Aorta (tissue), 5 donors: ENCODE results near the gene RYK. TPM values are rescaled to one million over a fixed set of nuclear protein-coding genes. Genes with fewer than 3 reads are reported as not detected.

Experiments used
- ATAC-seq: fragments of 200-7000 bp; cut with Tn5 transposase; one replicate; pipeline ENCODE4 v1.9.1; 2022; ENCODE audit warnings: moderate library complexity; ENCODE audit not compliant: low FRiP score
- DNase-seq, 2 donors: peaks; one replicate each; pipeline ENCODE4 v3.0.0-alpha.2; 2020
- H3K27ac ChIP-seq, 2 donors: one replicate each; pipeline ENCODE4 v1.5.1; 2013; ENCODE audit warnings: low read length in 2 of 2, mild to moderate bottlenecking in 2 of 2, moderate library complexity in 2 of 2, control low read depth in 1 of 2, inconsistent platforms in 1 of 2, low read depth in 1 of 2
- H3K27me3 ChIP-seq, 2 donors: one replicate each; pipeline ENCODE4 v1.6.1; 2013; ENCODE audit warnings: control low read depth in 1 of 2, low read length in 1 of 2, mild to moderate bottlenecking in 1 of 2, moderate library complexity in 1 of 2; ENCODE audit not compliant: insufficient read depth in 2 of 2, control insufficient read depth in 1 of 2
- H3K36me3 ChIP-seq, 2 donors: one replicate each; pipeline ENCODE4 v1.6.1; 2013; ENCODE audit warnings: control low read depth in 1 of 2, low read length in 1 of 2, mild to moderate bottlenecking in 1 of 2; ENCODE audit not compliant: insufficient read depth in 2 of 2, control insufficient read depth in 1 of 2
- H3K4me1 ChIP-seq, 2 donors: one replicate each; pipeline ENCODE4 v1.6.1; 2013; ENCODE audit warnings: low read length in 2 of 2, control low read depth in 1 of 2, mild to moderate bottlenecking in 1 of 2, moderate library complexity in 1 of 2; ENCODE audit not compliant: insufficient read depth in 2 of 2, control insufficient read depth in 1 of 2
- H3K4me3 ChIP-seq, 2 donors: one replicate each; pipeline ENCODE4 v1.5.1; 2013; ENCODE audit warnings: low read length in 2 of 2, control low read depth in 1 of 2, mild to moderate bottlenecking in 1 of 2
- H3K9me3 ChIP-seq: one replicate; pipeline ENCODE4 v1.6.1; 2013; ENCODE audit warnings: mild to moderate bottlenecking, low read length; ENCODE audit not compliant: control insufficient read depth
- WGBS, 2 donors: extraction: QIAGEN DNeasy Blood & Tissue Kit; methylation state at CpG; one replicate each; pipeline ENCODE4 v1.1.7; 2013; 5-methylcytosine and 5-hydroxymethylcytosine counted together
- intact Hi-C, 2 donors: fragments of 100-400 bp; cut with DNase I; formaldehyde crosslinking; loops; one replicate each; pipeline versions ENCODE4 v1.14.2 to v1.15.0; 2022
- polyA plus RNA-seq, 2 donors: library from polyadenylated mRNA; stranded (reverse); fragments of 200-250 nt; gene quantifications; one replicate each; pipeline ENCODE4 v1.2.3, GENCODE V29; 2013
- total RNA-seq, 2 donors: library from RNA; stranded (reverse); fragmentation: NEBNext Ultra II Directional; extraction: Animal tissue kit (Norgen Biotek cat#: 25700); gene quantifications; one replicate each; pipeline ENCODE4 v1.2.1, GENCODE V29; 2021
- donor health status: healthy with polysubstance abuse.
- donor health status: Bipolar disorder and iron deficiency.
- donor health status: DM: no; HTN: no; CAD: no.
- donor health status: DM: no; HTN: no; CAD: no.
- donor health status: DM: yes; HTN: yes; CAD: no.

The RYK gene
- total and polyA plus RNA-seq, 4 donors = 35.9 to 73.5 (median 60.3) TPM

DNA sequence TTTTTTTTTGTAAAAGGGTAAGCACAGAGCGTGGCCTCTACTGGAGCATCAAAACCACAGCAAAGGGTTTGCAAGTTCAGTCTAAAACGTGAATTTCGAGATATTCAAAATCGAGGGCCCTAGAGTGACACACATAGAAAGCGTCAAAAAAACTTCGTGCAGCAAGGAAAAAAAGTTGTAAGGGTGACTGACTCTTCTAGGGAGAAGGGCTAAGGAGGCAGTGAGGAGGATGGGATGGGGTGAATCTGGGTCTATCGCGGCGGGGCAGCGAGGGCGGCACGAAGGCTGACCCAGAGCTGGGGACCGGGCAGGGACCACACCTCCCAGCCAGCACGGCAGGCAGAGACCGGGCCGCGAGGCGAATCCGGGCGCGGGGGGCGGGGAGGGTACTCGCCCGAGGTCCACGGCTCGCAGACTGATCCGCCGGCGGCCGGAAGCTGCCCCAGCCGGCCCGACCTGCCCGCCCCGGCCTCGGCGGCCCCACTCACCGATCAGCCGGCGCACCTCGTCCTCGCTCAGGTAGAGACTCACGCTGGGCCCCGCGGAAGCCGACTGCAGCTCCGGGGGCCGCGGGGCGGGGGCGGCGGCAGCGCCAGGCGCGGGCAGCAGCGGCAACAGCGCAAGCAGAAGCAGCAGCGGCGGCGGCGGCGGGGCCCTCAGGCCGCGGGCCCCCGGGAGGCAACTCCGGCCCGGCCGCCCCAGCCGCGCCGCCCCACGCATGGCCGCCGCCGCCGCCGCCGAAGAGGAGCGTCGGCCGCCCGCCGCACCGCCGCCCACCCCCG, 533 bp downstream of the RYK start:
- peaks cover 0 to 5% of the 10 kb centered on the region in 2 donors for H3K4me1 ChIP-seq
- intact Hi-C loops = loop anchor here (5.0 to 10.0 kb wide), 2 partner anchors 47 to 125 kb away; partner anchors contain the start of gene AMOTL2 (in 1 of the 2)
- H3K4me3 ChIP-seq = peak overlapping the region; percentile 78 to 96
- 1% methylated on average over 56 to 85 of the region's 85 CpGs for WGBS, 2 donors
- H3K9me3 ChIP-seq = no peaks in the 10 kb centered on the region
- ATAC-seq (peak; percentile 75), DNase-seq (peak; percentile 72 to 89)
- no peaks in the 10 kb centered on the region for H3K36me3 ChIP-seq
- no peaks in the 10 kb centered on the region for H3K27me3 ChIP-seq
- H3K27ac ChIP-seq = peak overlapping the region in 1 of 2 donors; percentile 88

GRCh38 chr3:134249296-134249841, 1.3 kb downstream of the RYK start:
- DNase-seq = no peak
- Histone ChIP-seq H3K36me3 (no peaks in the 10 kb centered on the region), H3K9me3 (no peaks in the 10 kb centered on the region), H3K4me3 (peak overlapping the region; percentile 78 to 96), H3K27ac (no peak overlapping the region), H3K4me1 (peaks cover 5% of the 10 kb centered on the region in 2 donors), H3K27me3 (no peaks in the 10 kb centered on the region)
- 4 to 6% methylated on average over 4 of the region's 4 CpGs for WGBS, 2 donors
- intact Hi-C loops = loop anchor here in 1 of 2 donors (10.0 kb wide), 1 partner anchor 125 kb away; the partner anchor contains the start of gene AMOTL2
- no peak for ATAC-seq

DNA sequence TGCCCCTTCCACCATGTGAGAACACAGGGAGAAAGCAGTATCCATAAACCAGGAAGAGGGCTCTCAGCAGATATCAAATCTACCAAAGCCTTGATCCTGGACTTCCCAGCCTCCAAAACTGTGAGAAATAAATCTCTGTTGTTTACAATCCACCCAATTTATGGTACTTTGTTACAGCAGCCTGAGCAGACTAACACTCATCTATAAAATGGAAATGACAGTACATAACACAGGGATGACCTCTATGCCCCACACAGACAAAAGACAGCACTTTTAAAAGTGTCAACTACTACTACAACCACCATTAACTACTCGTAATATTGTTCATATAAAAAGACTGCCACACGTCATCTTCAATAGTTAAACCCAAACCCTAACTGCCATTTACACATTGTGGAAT, 5.7 kb downstream of the RYK start:
- H3K9me3 ChIP-seq = no peaks in the 10 kb centered on the region
- intact Hi-C loops = loop anchor here in 1 of 2 donors (10.0 kb wide), 1 partner anchor 130 kb away; the partner anchor contains the start of gene AMOTL2
- no peak overlapping the region for H3K27ac ChIP-seq
- no peaks in the 10 kb centered on the region for H3K36me3 ChIP-seq
- H3K27me3 ChIP-seq = no peaks in the 10 kb centered on the region
- ATAC-seq = no peak
- peaks cover 5 to 16% of the 10 kb centered on the region in 2 donors for H3K4me1 ChIP-seq
- no peak for DNase-seq
- H3K4me3 ChIP-seq = no peak overlapping the region
- 95 to 100% methylated on average over 2 of the region's 2 CpGs for WGBS, 2 donors

DNA sequence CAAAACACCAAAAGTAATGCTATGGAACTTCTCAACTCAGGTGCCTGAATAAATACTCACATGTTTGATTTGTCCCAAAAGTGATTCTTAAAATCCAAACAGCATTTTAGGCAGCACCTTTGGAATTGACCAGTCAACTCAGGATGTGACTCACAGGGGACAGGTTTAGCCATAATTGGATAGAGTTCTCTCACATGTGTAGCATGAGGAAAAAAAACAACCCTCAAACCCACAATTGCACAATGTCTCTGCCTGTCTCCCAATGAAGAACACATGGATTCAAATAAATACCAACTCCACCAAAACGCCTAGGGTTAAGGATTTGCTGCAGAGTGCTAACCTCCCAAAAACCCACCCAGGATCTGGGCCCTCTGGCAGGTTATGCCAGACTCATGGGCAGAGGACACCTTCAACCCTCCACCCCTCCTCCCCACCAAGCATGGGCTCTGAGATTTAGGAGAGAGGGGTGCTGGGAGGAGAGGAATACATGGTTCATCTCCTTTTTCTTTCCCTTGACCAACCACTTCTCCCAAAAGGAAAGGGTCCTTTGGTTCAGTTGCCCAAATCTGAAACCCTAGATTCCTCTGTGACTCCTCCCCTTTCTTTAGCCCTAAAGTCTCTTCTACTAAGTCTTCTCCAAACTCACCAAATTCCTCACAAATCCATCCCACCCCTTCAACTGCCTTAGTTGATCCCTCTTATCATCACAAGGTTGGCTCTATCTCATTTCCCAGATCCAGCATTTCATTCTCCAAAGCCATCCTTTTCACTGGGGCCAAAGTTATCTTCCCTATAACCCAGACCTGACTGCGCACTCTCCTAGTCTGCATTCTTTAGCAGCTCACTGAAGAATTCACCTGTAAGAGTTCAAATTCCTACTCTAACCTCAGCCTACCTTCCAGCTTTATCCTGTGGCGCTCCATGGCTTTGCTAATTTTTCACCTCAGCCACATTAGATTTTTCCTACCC, 7.7 kb downstream of the RYK start:
- Histone ChIP-seq H3K4me3 (no peak overlapping the region), H3K27ac (peak overlapping the region in 1 of 2 donors; percentile 50), H3K9me3 (no peaks in the 10 kb centered on the region), H3K36me3 (no peaks in the 10 kb centered on the region), H3K27me3 (no peaks in the 10 kb centered on the region), H3K4me1 (peaks cover 7 to 19% of the 10 kb centered on the region in 2 donors)
- WGBS, 2 donors = 86 to 95% methylated on average over 3 of the region's 3 CpGs
- intact Hi-C loops = loop anchor here in 1 of 2 donors (10.0 kb wide), 1 partner anchor 132 kb away; the partner anchor contains the start of gene AMOTL2
- DNase-seq (no peak), ATAC-seq (no peak)

GRCh38 chr3:134239538-134239937, 11.1 kb downstream of the RYK start:
- whole genome bisulfite sequencing, 2 donors = 95 to 98% methylated on average over 1 of the region's 1 CpG
- no peak overlapping the region for H3K4me3 ChIP-seq
- H3K27ac ChIP-seq = no peak overlapping the region
- intact Hi-C loops = no loop called here
- no peaks in the 10 kb centered on the region for H3K9me3 ChIP-seq
- no peaks in the 10 kb centered on the region for H3K36me3 ChIP-seq
- peaks cover 7 to 20% of the 10 kb centered on the region in 2 donors for H3K4me1 ChIP-seq
- ATAC-seq (no peak), DNase-seq (no peak)
- H3K27me3 ChIP-seq = no peaks in the 10 kb centered on the region

DNA sequence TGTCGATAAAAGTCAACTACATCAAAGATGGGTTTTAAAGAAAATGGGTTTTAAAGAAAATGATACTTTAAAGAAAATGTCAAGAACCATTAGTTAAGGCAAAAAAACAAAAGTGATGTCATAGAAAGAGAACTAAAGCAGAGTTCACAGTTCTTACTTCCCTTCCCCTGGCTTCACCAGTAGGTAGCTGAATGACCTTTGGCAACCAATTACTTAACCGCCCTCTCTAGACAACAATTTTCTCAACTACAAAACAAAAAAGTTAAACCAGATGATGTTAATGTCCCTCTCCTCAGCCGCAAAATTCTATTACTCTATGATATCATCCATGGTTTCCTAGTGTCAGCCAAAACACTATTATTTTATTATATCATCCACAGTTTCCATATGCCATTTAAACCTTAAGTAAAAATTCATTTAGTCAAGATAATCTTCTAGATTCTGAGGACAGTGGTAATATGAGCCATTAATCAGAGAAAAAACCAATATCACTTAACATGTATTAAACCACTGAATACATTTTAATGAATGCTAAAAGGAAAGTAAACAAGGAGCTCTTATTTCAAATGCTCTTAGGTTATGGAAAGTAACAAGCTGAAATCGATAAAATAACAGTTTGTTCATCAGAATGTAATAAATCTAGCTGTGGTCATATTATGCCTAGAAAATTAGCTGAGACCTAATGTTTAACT, 13.1 kb downstream of the RYK start:
- peaks cover 3 to 10% of the 10 kb centered on the region in 2 donors for H3K4me1 ChIP-seq

DNA sequence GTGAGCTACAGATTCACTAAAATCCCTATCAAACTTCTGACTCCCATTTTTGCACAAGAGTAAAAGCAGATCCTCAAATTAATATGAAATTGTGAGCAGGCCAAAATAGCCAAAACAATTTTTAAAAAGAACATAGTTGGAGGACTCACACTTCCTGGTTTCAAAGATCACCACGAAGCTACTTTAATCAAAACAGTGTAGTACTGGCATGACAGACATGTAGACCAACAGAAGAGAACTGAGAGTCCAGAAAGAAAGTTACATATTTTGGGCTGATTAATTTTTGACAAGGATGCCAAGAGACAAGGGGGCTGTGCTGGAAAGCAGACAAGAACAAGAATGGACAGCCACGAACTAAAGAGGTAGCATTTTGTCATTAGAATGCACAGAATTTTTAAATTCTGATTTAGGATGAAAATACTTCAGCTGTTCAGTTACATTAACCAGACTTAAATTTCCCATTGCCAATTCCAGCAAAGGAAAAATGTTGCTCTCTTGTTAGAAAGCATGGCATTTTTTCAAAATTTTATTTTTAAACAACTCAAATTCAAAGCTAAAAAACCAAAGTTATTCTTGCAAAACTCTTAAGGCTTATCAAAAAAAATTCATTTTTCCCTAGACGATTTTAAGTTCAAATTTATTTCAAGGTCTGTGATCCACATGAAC, 14.0 kb downstream of the RYK start:
- Histone ChIP-seq H3K4me1 (peaks cover 3 to 12% of the 10 kb centered on the region in 2 donors), H3K27ac (peak overlapping the region in 1 of 2 donors; percentile 22), H3K9me3 (no peaks in the 10 kb centered on the region), H3K36me3 (no peaks in the 10 kb centered on the region), H3K4me3 (no peak overlapping the region), H3K27me3 (no peaks in the 10 kb centered on the region)
- intact Hi-C loops = no loop called here
- ATAC-seq (no peak), DNase-seq (no peak)
- 3 to 6% methylated on average over 3 of the region's 3 CpGs for WGBS, 2 donors

More for the DNA sequence above, 13.1 kb downstream of the RYK start:
- H3K27ac ChIP-seq = no peak overlapping the region
- intact Hi-C loops = no loop called here
- 79 to 86% methylated on average over 4 of the region's 4 CpGs for WGBS, 2 donors
- no peaks in the 10 kb centered on the region for H3K36me3 ChIP-seq
- ATAC-seq (no peak), DNase-seq (no peak)
- no peak overlapping the region for H3K4me3 ChIP-seq
- H3K27me3 ChIP-seq = no peaks in the 10 kb centered on the region
- H3K9me3 ChIP-seq = no peaks in the 10 kb centered on the region
